MCF 10A (cell line): Measurements from ENCODE around the gene FAAP20. TPM values are rescaled to one million over a fixed set of nuclear protein-coding genes. Genes with fewer than 3 reads are reported as not detected.

Experiments
- BruUV-seq: library from RNA; stranded (reverse); fragments of 400-500 nt; replicated peaks from 2 replicates; lab custom pipeline; 2021; lab: Mats Ljungman, UMichigan
- CTCF ChIA-PET: fragments of 300-600 bp; sonication (Branson Sonifier 250); formaldehyde crosslinking; extraction: SDS; loops from one replicate; lab custom pipeline; 2021; ENCODE audit warnings: antibody characterized with exemption, inconsistent platforms; lab: Yijun Ruan, JAX
- POLR2A ChIA-PET: fragments of 300-600, 350-650 bp; sonication (Branson Sonifier 250); formaldehyde crosslinking; extraction: SDS; loops from one replicate; lab custom pipeline; 2020; ENCODE audit warnings: antibody characterized with exemption, inconsistent platforms; lab: Yijun Ruan, JAX
- DNase-seq: peaks from one replicate; pipeline ENCODE4 v3.0.0-alpha.2; 2018; ENCODE audit not compliant: unreplicated experiment
- H3K27ac Mint-ChIP-seq: one replicate; pipeline ENCODE4 v1.8.0; 2022; ENCODE audit warnings: mild to moderate bottlenecking, low read depth, mixed read lengths; ENCODE audit not compliant: unreplicated experiment
- H3K27me3 Mint-ChIP-seq: one replicate; pipeline ENCODE4 v1.8.0; 2022; ENCODE audit warnings: mixed read lengths; ENCODE audit not compliant: insufficient read depth, unreplicated experiment
- H3K36me3 Mint-ChIP-seq: one replicate; pipeline ENCODE4 v1.8.0; 2022; ENCODE audit warnings: mild to moderate bottlenecking, moderate library complexity, mixed read lengths; ENCODE audit not compliant: insufficient read depth, unreplicated experiment
- H3K4me1 Mint-ChIP-seq: one replicate; pipeline ENCODE4 v1.8.0; 2022; ENCODE audit warnings: mixed read lengths; ENCODE audit not compliant: insufficient read depth, unreplicated experiment
- H3K4me3 Mint-ChIP-seq: one replicate; pipeline ENCODE4 v1.8.0; 2022; ENCODE audit warnings: mild to moderate bottlenecking, moderate library complexity, mixed read lengths; ENCODE audit not compliant: unreplicated experiment
- H3K9me3 Mint-ChIP-seq: one replicate; pipeline ENCODE4 v1.8.0; 2022; ENCODE audit warnings: mixed read lengths; ENCODE audit not compliant: unreplicated experiment
- intact Hi-C: fragments of 100-400 bp; cut with micrococcal nuclease; formaldehyde crosslinking; loops from 2 replicates; pipeline ENCODE4 v1.14.1; 2022
- total RNA-seq: library from RNA; stranded (reverse); gene quantifications from 2 replicates; pipeline ENCODE4 v1.2.3, GENCODE V29; 2022
- TF ChIP-seq, protein P1 (sequence below): fragments of 200-600 bp; IDR thresholded peaks from one replicate; pipeline ENCODE4 v1.8.0; 2022; ENCODE audit warnings: antibody characterized with exemption, mild to moderate bottlenecking; ENCODE audit not compliant: unreplicated experiment

FAAP20 gene
- total RNA-seq, 1 experiment from 2014 or later: 75.9 TPM

DNA sequence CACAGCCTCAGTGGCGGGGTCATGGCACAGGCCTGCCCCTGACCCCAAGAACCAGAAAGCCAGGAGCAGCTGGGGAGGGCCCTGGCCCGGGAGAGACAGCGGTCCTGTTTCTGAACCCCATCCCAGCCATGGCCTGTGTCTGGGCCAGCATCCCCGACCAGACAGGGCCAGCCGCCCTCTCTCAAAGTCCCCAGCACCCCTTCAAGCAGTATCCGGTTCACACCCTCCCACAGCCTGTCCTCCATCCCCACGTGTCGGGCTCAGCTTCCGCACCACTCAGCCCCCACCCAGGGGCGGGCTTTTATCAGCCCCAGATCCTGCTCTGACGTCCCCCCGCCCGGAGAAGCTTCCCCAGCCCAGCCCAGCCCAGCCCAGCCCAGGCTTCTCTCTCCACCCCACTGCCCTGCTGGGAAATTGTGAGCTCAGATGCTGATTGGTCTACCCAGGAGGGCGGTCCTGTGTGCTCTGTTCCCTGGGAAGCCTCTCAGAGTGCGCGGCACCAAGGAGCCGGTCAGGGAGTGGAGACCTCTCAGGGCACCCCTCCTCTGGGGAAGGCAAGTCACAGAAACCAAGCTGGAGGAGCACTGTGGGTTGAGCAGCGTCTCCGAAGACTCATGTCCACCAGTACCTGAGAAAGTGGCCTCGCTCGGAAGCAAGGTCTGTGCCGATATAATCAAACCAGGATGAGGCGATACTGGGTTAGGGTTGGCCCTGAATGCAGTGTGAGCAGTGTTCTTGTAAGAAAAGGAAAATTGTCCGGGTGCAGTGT lies 4.7 kb upstream of the FAAP20 start:
- Mint-ChIP-seq H3K4me1 (peaks cover 13% of the 10 kb centered on the region), H3K27ac (peak overlapping the region; percentile 73), H3K36me3 (no peaks in the 10 kb centered on the region), H3K27me3 (no peaks in the 10 kb centered on the region), H3K4me3 (peak overlapping the region; percentile 78), H3K9me3 (no peaks in the 10 kb centered on the region)
- ChIA-PET CTCF (interaction anchor here (0.6 to 2.5 kb wide), 3 partner anchors 11 to 78 kb away, joined by 3 to 6 read pairs (median 4); no protein-coding TSS in a partner anchor), POLR2A (interaction anchor here (0.9 to 1.3 kb wide), 5 partner anchors 30 to 192 kb away, joined by 3 to 6 read pairs (median 5); partner anchors contain the start of genes MORN1 and RER1)
- DNase-seq: peak; percentile 91
- TF ChIP-seq, protein P1, sequence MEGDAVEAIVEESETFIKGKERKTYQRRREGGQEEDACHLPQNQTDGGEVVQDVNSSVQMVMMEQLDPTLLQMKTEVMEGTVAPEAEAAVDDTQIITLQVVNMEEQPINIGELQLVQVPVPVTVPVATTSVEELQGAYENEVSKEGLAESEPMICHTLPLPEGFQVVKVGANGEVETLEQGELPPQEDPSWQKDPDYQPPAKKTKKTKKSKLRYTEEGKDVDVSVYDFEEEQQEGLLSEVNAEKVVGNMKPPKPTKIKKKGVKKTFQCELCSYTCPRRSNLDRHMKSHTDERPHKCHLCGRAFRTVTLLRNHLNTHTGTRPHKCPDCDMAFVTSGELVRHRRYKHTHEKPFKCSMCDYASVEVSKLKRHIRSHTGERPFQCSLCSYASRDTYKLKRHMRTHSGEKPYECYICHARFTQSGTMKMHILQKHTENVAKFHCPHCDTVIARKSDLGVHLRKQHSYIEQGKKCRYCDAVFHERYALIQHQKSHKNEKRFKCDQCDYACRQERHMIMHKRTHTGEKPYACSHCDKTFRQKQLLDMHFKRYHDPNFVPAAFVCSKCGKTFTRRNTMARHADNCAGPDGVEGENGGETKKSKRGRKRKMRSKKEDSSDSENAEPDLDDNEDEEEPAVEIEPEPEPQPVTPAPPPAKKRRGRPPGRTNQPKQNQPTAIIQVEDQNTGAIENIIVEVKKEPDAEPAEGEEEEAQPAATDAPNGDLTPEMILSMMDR: no peak
- intact Hi-C loops: loop anchor here (1.0 to 10.0 kb wide), 4 partner anchors 96 to 1223 kb away; no protein-coding TSS in a partner anchor
- TSS peak; percentile 78 for BruUV-seq

DNA sequence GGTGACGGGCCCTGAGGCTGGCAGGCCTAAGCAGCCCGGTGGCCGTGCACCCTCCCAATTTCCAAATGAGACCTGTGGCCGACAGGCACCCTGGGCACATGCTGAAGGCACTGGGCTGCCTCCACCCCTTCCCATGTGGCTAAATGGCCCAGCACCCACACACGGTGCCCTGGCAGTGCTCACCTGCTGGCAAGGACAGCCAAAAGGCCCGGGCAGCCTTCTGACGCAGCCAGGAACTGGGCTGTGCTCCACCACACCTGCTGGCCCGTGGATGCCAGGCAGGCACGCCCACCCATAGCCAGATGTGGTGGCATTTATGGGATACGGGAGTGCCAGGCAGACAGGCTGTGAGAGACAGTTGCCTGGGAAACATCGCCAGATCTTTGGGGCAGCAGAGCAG lies 4.0 kb upstream of the FAAP20 start:
- peak; percentile 49 for DNase-seq
- ChIA-PET CTCF (interaction anchor here (0.6 to 4.3 kb wide), 3 partner anchors 24 to 181 kb away, joined by 3 to 116 read pairs (median 6); no protein-coding TSS in a partner anchor), POLR2A (interaction anchor here (0.6 to 1.2 kb wide), 6 partner anchors 31 to 233 kb away, joined by 3 to 6 read pairs (median 3); partner anchors contain the start of genes MORN1 and RER1)
- intact Hi-C loops: loop anchor here (5.0 to 10.0 kb wide), 3 partner anchors 96 to 1224 kb away; no protein-coding TSS in a partner anchor
- TF ChIP-seq, protein P1: no peak
- Mint-ChIP-seq H3K4me3 (peak overlapping the region; percentile 78), H3K4me1 (peaks cover 13% of the 10 kb centered on the region), H3K9me3 (no peaks in the 10 kb centered on the region), H3K27ac (peak overlapping the region; percentile 73), H3K36me3 (no peaks in the 10 kb centered on the region), H3K27me3 (no peaks in the 10 kb centered on the region)
- no TSS peak for BruUV-seq

DNA sequence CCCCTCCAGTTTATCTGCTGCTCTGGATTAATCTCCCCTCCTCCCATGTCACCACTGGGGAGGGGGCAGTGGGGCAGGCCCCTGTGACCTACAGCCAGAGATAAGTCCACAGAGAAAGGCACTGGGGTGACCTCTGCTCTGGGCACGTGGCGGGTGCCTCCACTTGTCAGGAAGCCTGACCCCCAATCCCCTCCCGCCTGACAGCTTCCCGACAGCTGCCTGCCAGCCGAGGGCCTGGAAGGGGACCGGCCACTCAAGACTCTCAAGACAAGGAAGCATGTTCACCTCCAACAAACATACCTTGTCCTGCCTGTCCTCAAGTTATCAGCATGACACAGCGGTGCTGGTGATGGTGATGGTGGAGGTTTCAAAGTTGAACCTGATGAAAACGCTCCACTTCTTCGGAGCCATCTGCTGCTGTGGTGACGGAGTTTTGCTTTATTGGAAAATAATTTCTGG lies 3.2 kb upstream of the FAAP20 start:
- Mint-ChIP-seq H3K4me3 (no peak overlapping the region), H3K27ac (no peak overlapping the region), H3K9me3 (no peaks in the 10 kb centered on the region), H3K4me1 (peaks cover 13% of the 10 kb centered on the region), H3K27me3 (no peaks in the 10 kb centered on the region), H3K36me3 (no peaks in the 10 kb centered on the region)
- TF ChIP-seq, protein P1: no peak
- BruUV-seq: no TSS peak
- intact Hi-C loops: loop anchor here (5.0 to 10.0 kb wide), 3 partner anchors 97 to 1225 kb away; no protein-coding TSS in a partner anchor
- ChIA-PET CTCF (interaction anchor here (4.3 kb wide), 1 partner anchor 182 kb away, joined by 116 read pairs; no protein-coding TSS in a partner anchor), POLR2A (interaction anchor here (1.2 kb wide), 1 partner anchor 184 kb away, joined by 3 read pairs; no protein-coding TSS in a partner anchor)
- no peak for DNase-seq
